ENCODE results near the gene FCHSD2. TPM values are rescaled to one million over a fixed set of nuclear protein-coding genes. Genes with fewer than 3 reads are reported as not detected.

The FCHSD2 gene
- total RNA-seq, 1 experiment from 2014 or later, result 22.6 TPM

- POLR2A ChIA-PET (ENCODE audit: unreplicated experiment), result interaction anchor here (0.6 kb wide), 1 partner anchor 75 kb away, joined by 3 read pairs; no protein-coding TSS in a partner anchor
- Histone ChIP-seq H3K4me2 (no peak overlapping the region), H3K4me1 (replicated peaks; ENCODE audit: insufficient read depth) (peaks cover 18% of the 10 kb centered on the region), H3F3A (ENCODE audit: insufficient read depth, low read depth) (peaks cover 16% of the 10 kb centered on the region; the same call in 1 of the 2 replicates), H3K9me2 (ENCODE audit: insufficient read depth) (no peaks in the 10 kb centered on the region), H2AFZ (no peak overlapping the region), H3K27me3 (ENCODE audit: insufficient read depth, low read depth) (no peaks in the 10 kb centered on the region), H3K36me3 (ENCODE audit: low read depth) (no peaks in the 10 kb centered on the region), H3K9me3 (ENCODE audit: insufficient read depth, low read depth) (no peaks in the 10 kb centered on the region), H4K20me1 (ENCODE audit: insufficient read depth) (no peaks in the 10 kb centered on the region), H3K79me2 (ENCODE audit: low read depth) (no peaks in the 10 kb centered on the region), H3K27ac (no peak overlapping the region), H3K4me3 (no peak overlapping the region)
- intact Hi-C loops (cut with micrococcal nuclease; ENCODE audit: unreplicated experiment), result no loop called here
- CTCF ChIA-PET, result interaction anchor here (0.6 kb wide), 2 partner anchors 72 to 361 kb away, joined by 3 to 4 read pairs; no protein-coding TSS in a partner anchor
- TF ChIP-seq EZH2 (IDR thresholded peaks at IDR 0.05; ENCODE audit: low read depth), result no peak
- TF ChIP-seq CTCF (conservative IDR thresholded peaks at IDR 0.05), result no peak
- no TSS peak for BruUV-seq (replicated peaks)
- no peak for DNase-seq
Measured at GRCh38 chr11:72996959-72997358, 145.2 kb downstream of the FCHSD2 start.

- no peaks in the 10 kb centered on the region for H3K9me2 ChIP-seq (ENCODE audit: insufficient read depth)
- BruUV-seq (replicated peaks), result no TSS peak
- intact Hi-C loops (cut with micrococcal nuclease; ENCODE audit: unreplicated experiment), result no loop called here
Measured at GRCh38 chr11:72989727-72990126, 152.4 kb downstream of the FCHSD2 start.

GRCh38 chr11:72988821-72989220 is 153.3 kb downstream of the FCHSD2 start:
- H3K4me3 ChIP-seq, result no peak overlapping the region
- H3K27me3 ChIP-seq (ENCODE audit: insufficient read depth, low read depth), result no peaks in the 10 kb centered on the region
- CTCF ChIA-PET, result interaction anchor here (0.6 kb wide), 1 partner anchor 147 kb away, joined by 4 read pairs; no protein-coding TSS in a partner anchor
- BruUV-seq (replicated peaks), result no TSS peak
- H2AFZ ChIP-seq, result no peak overlapping the region
- POLR2A ChIA-PET (ENCODE audit: unreplicated experiment), result no interaction called here
- intact Hi-C loops (cut with micrococcal nuclease; ENCODE audit: unreplicated experiment), result no loop called here
- no peaks in the 10 kb centered on the region for H3K4me1 ChIP-seq (replicated peaks; ENCODE audit: insufficient read depth)
- H3F3A ChIP-seq (ENCODE audit: insufficient read depth, low read depth), result no peaks in the 10 kb centered on the region
- H3K27ac ChIP-seq, result no peak overlapping the region
- H3K9me3 ChIP-seq (ENCODE audit: insufficient read depth, low read depth), result no peaks in the 10 kb centered on the region
- DNase-seq, result no peak
- H3K79me2 ChIP-seq (ENCODE audit: low read depth), result no peaks in the 10 kb centered on the region
- H3K4me2 ChIP-seq, result no peak overlapping the region
- TF ChIP-seq EZH2 (IDR thresholded peaks at IDR 0.05; ENCODE audit: low read depth), result no peak
- no peaks in the 10 kb centered on the region for H3K9me2 ChIP-seq (ENCODE audit: insufficient read depth)
- no peaks in the 10 kb centered on the region for H4K20me1 ChIP-seq (ENCODE audit: insufficient read depth)
- H3K36me3 ChIP-seq (ENCODE audit: low read depth), result no peaks in the 10 kb centered on the region

More at GRCh38 chr11:72989727-72990126, 152.4 kb downstream of the FCHSD2 start:
- TF ChIP-seq EZH2 (IDR thresholded peaks at IDR 0.05; ENCODE audit: low read depth), result no peak
- TF ChIP-seq CTCF (conservative IDR thresholded peaks at IDR 0.05), result no peak
- Histone ChIP-seq H2AFZ (no peak overlapping the region), H4K20me1 (ENCODE audit: insufficient read depth) (no peaks in the 10 kb centered on the region), H3K4me2 (no peak overlapping the region), H3K79me2 (ENCODE audit: low read depth) (no peaks in the 10 kb centered on the region), H3F3A (ENCODE audit: insufficient read depth, low read depth) (no peaks in the 10 kb centered on the region), H3K4me1 (replicated peaks; ENCODE audit: insufficient read depth) (no peaks in the 10 kb centered on the region), H3K27me3 (ENCODE audit: insufficient read depth, low read depth) (no peaks in the 10 kb centered on the region), H3K4me3 (no peak overlapping the region), H3K36me3 (ENCODE audit: low read depth) (no peaks in the 10 kb centered on the region), H3K9me3 (ENCODE audit: insufficient read depth, low read depth) (no peaks in the 10 kb centered on the region), H3K27ac (no peak overlapping the region)
- ChIA-PET CTCF (interaction anchor here (0.5 kb wide), 1 partner anchor 65 kb away, joined by 3 read pairs; no protein-coding TSS in a partner anchor), POLR2A (ENCODE audit: unreplicated experiment) (no interaction called here)
- DNase-seq, result no peak

- Histone ChIP-seq H3K9me2 (ENCODE audit: insufficient read depth) (no peaks in the 10 kb centered on the region), H3K36me3 (ENCODE audit: low read depth) (no peaks in the 10 kb centered on the region), H2AFZ (no peak overlapping the region), H3K4me1 (replicated peaks; ENCODE audit: insufficient read depth) (no peaks in the 10 kb centered on the region), H3F3A (ENCODE audit: insufficient read depth, low read depth) (no peaks in the 10 kb centered on the region), H3K9me3 (ENCODE audit: insufficient read depth, low read depth) (no peaks in the 10 kb centered on the region), H3K4me3 (no peak overlapping the region), H3K79me2 (ENCODE audit: low read depth) (no peaks in the 10 kb centered on the region), H3K27ac (no peak overlapping the region), H4K20me1 (ENCODE audit: insufficient read depth) (no peaks in the 10 kb centered on the region), H3K27me3 (ENCODE audit: insufficient read depth, low read depth) (no peaks in the 10 kb centered on the region), H3K4me2 (no peak overlapping the region)
- CTCF ChIA-PET, result no interaction called here
- intact Hi-C loops (cut with micrococcal nuclease; ENCODE audit: unreplicated experiment), result no loop called here
- DNase-seq, result no peak
- no TSS peak for BruUV-seq (replicated peaks)
- TF ChIP-seq EZH2 (IDR thresholded peaks at IDR 0.05; ENCODE audit: low read depth) (no peak), CTCF (conservative IDR thresholded peaks at IDR 0.05) (no peak)
- POLR2A ChIA-PET (ENCODE audit: unreplicated experiment), result no interaction called here
Measured at GRCh38 chr11:72985645-72986044, 156.5 kb downstream of the FCHSD2 start.

Measured in PC-9 (cell line).